ENCODE measurements around the gene SBK2.
"Not testable (repeated sequence)": the region's sequence is repeated elsewhere in the genome, so short reads cannot be mapped to it uniquely, and the experiment has no call there.

Gene SBK2

GRCh38 chr19:55535173-55535964 lies 1.6 kb downstream of the SBK2 start:
- no peak for DNase-seq

GRCh38 chr19:55534280-55534679 lies 2.7 kb downstream of the SBK2 start:
- not testable (repeated sequence) for DNase-seq

- DNase-seq = no peak
These were observed 5.9 kb downstream of the SBK2 start for GRCh38 chr19:55530996-55531395.

GRCh38 chr19:55529636-55530234 lies 7.2 kb downstream of the SBK2 start:
- DNase-seq = no peak

GRCh38 chr19:55528030-55528803 lies 8.7 kb downstream of the SBK2 start:
- peak; percentile 57 to 78 for DNase-seq

- no peak for DNase-seq
These were observed 9.5 kb downstream of the SBK2 start for GRCh38 chr19:55527197-55528029.

GRCh38 chr19:55526216-55527196 lies 10.4 kb downstream of the SBK2 start:
- peak; percentile 84 to 90 for DNase-seq

- DNase-seq = no peak
These were observed 11.4 kb downstream of the SBK2 start for GRCh38 chr19:55525289-55526101.

- DNase-seq = no peak
These were observed 16.1 kb downstream of the SBK2 start for GRCh38 chr19:55520691-55521292.

GRCh38 chr19:55519451-55520311 lies 17.3 kb downstream of the SBK2 start:
- DNase-seq = no peak

- DNase-seq = peak; percentile 85 to 91
These were observed 19.9 kb downstream of the SBK2 start for GRCh38 chr19:55516878-55517620.

GRCh38 chr19:55508120-55508519 lies 28.8 kb downstream of the SBK2 start:
- DNase-seq = no peak

- no peak for DNase-seq
These were observed 32.0 kb downstream of the SBK2 start for GRCh38 chr19:55504981-55505380.

GRCh38 chr19:55504252-55504603 lies 32.7 kb downstream of the SBK2 start:
- DNase-seq = no peak

GRCh38 chr19:55503502-55504251 lies 33.3 kb downstream of the SBK2 start:
- DNase-seq = peak; percentile 91 to 93

- no peak for DNase-seq
These were observed 33.8 kb downstream of the SBK2 start for GRCh38 chr19:55503157-55503501.

- DNase-seq = no peak
These were observed 34.6 kb downstream of the SBK2 start for GRCh38 chr19:55502197-55502952.

Data from NCI-H2081 (cell line).